Loucy (cell line): Measurements from ENCODE around the gene ITCH.
"Not testable (repeated sequence)": the region's sequence is repeated elsewhere in the genome, so short reads cannot be mapped to it uniquely, and the experiment has no call there.

ENCODE experiments used
- H2AFZ ChIP-seq: fragments of 200-600 bp; sonication (generic); 2 replicates; pipeline ENCODE4 v1.6.0; 2016; ENCODE audit warnings: antibody characterized with exemption, mild to moderate bottlenecking, low read length, moderate library complexity
- H3F3A ChIP-seq: fragments of 200-600 bp; 2 replicates; pipeline ENCODE4 v1.6.0; 2016; ENCODE audit warnings: antibody characterized with exemption, low read depth, mild to moderate bottlenecking
- H3K27me3 ChIP-seq: fragments of 200-600 bp; sonication (generic); 2 replicates; pipeline ENCODE4 v1.6.1; 2014; ENCODE audit warnings: low read length, mild to moderate bottlenecking; ENCODE audit not compliant: insufficient read depth, poor library complexity, severe bottlenecking
- H3K36me3 ChIP-seq: fragments of 200-600 bp; sonication (generic); 2 replicates; pipeline ENCODE4 v1.6.1; 2016; ENCODE audit warnings: low read length; ENCODE audit not compliant: insufficient read depth
- H3K4me1 ChIP-seq: fragments of 200-600 bp; sonication (generic); 2 replicates; pipeline ENCODE4 v1.5.1; 2014; ENCODE audit warnings: low read length, mild to moderate bottlenecking; ENCODE audit not compliant: insufficient read depth, poor library complexity, severe bottlenecking
- H3K4me2 ChIP-seq: fragments of 200-600 bp; sonication (generic); 2 replicates; pipeline ENCODE4 v1.6.0; 2014; ENCODE audit warnings: antibody characterized with exemption, low read length, low read depth, mild to moderate bottlenecking; ENCODE audit not compliant: poor library complexity, severe bottlenecking
- H3K4me3 ChIP-seq: fragments of 200-600 bp; sonication (generic); 2 replicates; pipeline ENCODE4 v1.5.1; 2014; ENCODE audit warnings: low read length, mild to moderate bottlenecking, mixed read lengths; ENCODE audit not compliant: poor library complexity, severe bottlenecking
- H3K79me2 ChIP-seq: fragments of 200-600 bp; sonication (generic); 2 replicates; pipeline ENCODE4 v1.6.1; 2014; ENCODE audit warnings: low read length; ENCODE audit not compliant: insufficient read depth
- H3K9ac ChIP-seq: fragments of 200-600 bp; sonication (generic); 2 replicates; pipeline ENCODE4 v1.6.0; 2014; ENCODE audit warnings: mild to moderate bottlenecking, low read depth, low read length, moderate library complexity; ENCODE audit not compliant: poor library complexity, severe bottlenecking
- H3K9me2 ChIP-seq: fragments of 200-600 bp; sonication (generic); replicated peaks from 2 replicates; pipeline ENCODE4 v1.6.1; 2016; ENCODE audit warnings: low read depth, low read length, mixed read lengths
- H3K9me3 ChIP-seq: fragments of 200-600 bp; sonication (generic); 2 replicates; pipeline ENCODE4 v1.6.1; 2014; ENCODE audit warnings: mild to moderate bottlenecking, antibody characterized with exemption, low read length, low read depth; ENCODE audit not compliant: insufficient read depth
- H4K20me1 ChIP-seq: fragments of 200-600 bp; sonication (generic); 2 replicates; pipeline ENCODE4 v1.6.0; 2014; ENCODE audit warnings: antibody characterized with exemption, low read length, mild to moderate bottlenecking; ENCODE audit not compliant: insufficient read depth, poor library complexity, severe bottlenecking
- EZH2phosphoT487 ChIP-seq: fragments of 200-600 bp; IDR thresholded peaks from 2 replicates; pipeline ENCODE4 v1.6.1; 2018; ENCODE audit warnings: antibody characterized with exemption, mild to moderate bottlenecking, moderate library complexity, borderline replicate concordance
- TF ChIP-seq, protein P1 (sequence below): fragments of 200-600 bp; sonication (generic); conservative IDR thresholded peaks from 2 replicates; pipeline ENCODE4 v1.5.1; 2014; ENCODE audit warnings: mild to moderate bottlenecking, antibody characterized with exemption, low read length

Gene ITCH

GRCh38 chr20:34334654-34335407 lies 28.2 kb upstream of the ITCH start:
- H3K79me2 ChIP-seq: no peaks in the 10 kb centered on the region
- H2AFZ ChIP-seq: no peak overlapping the region
- no peak overlapping the region for H3K9ac ChIP-seq
- no peak overlapping the region for H3K4me2 ChIP-seq
- H3K4me3 ChIP-seq: no peak overlapping the region
- no peaks in the 10 kb centered on the region for H3K27me3 ChIP-seq
- H3K36me3 ChIP-seq: no peaks in the 10 kb centered on the region
- no peak for TF ChIP-seq EZH2phosphoT487
- TF ChIP-seq, protein P1, sequence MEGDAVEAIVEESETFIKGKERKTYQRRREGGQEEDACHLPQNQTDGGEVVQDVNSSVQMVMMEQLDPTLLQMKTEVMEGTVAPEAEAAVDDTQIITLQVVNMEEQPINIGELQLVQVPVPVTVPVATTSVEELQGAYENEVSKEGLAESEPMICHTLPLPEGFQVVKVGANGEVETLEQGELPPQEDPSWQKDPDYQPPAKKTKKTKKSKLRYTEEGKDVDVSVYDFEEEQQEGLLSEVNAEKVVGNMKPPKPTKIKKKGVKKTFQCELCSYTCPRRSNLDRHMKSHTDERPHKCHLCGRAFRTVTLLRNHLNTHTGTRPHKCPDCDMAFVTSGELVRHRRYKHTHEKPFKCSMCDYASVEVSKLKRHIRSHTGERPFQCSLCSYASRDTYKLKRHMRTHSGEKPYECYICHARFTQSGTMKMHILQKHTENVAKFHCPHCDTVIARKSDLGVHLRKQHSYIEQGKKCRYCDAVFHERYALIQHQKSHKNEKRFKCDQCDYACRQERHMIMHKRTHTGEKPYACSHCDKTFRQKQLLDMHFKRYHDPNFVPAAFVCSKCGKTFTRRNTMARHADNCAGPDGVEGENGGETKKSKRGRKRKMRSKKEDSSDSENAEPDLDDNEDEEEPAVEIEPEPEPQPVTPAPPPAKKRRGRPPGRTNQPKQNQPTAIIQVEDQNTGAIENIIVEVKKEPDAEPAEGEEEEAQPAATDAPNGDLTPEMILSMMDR: no peak
- no peaks in the 10 kb centered on the region for H4K20me1 ChIP-seq
- peaks cover 4% of the 10 kb centered on the region for H3K4me1 ChIP-seq
- H3K9me3 ChIP-seq: no peaks in the 10 kb centered on the region
- H3F3A ChIP-seq: no peaks in the 10 kb centered on the region
- H3K9me2 ChIP-seq: no peaks in the 10 kb centered on the region

DNA sequence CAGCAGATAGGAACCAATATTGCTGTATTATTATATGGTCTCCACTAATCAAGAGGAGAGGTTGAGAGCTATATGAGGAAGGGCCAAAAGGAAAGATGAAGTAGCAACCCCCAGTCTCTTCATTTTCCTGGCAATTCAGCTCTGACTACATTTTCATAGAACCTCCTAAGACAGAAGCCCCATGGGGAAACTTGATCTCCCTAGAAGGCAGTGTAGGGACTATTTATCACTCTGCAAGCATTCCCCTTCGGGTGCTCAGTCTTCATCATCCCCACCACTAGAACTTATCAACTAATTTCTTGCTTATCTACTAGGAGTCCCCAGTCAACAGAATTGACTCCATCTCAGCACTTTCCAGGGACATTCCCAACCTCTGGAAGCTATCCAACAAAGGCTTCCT lies 25.5 kb upstream of the ITCH start:
- Histone ChIP-seq H3K4me3 (no peak overlapping the region), H3K79me2 (no peaks in the 10 kb centered on the region), H3K9ac (no peak overlapping the region), H3K36me3 (no peaks in the 10 kb centered on the region), H3K9me3 (no peaks in the 10 kb centered on the region), H3K27me3 (no peaks in the 10 kb centered on the region), H3F3A (no peaks in the 10 kb centered on the region), H3K4me1 (peaks cover 8% of the 10 kb centered on the region), H4K20me1 (no peaks in the 10 kb centered on the region), H3K9me2 (no peaks in the 10 kb centered on the region), H2AFZ (no peak overlapping the region), H3K4me2 (no peak overlapping the region)
- TF ChIP-seq, protein P1: no peak
- TF ChIP-seq EZH2phosphoT487: no peak

DNA sequence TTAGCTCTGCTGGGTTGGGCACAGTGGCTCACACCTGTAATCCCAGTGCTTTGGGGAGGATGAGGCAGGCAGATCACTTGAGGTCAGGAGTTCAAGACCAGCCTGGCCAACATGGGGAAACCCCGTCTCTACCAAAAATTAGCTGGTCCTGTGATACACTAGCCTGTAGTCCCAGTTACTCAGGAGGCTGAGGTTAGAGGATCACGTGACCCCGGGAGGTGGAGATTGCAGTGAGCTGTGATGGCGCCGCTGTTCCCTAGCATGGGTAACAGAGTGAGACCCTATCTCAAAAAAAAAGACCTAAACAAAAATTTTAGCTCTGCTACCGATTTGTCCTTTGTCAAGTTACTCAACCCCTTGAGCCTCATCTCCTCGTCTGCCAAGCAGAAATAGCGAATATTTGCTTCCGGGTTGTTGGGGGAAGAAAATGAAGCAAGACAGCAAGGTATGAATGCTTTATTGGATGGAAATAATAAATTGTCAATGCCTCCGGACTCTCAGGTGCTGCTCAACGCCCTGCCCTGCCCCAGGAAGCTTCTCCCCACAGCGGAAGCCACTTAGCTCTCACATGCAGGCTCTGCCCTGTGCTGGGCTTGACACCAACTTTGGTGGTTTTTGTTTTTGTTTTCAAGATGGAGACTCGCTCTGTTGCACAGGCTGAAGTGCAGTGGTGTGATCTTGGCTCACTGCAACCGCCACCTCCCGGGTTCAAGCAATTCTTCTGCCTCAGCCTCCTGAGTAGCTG lies 24.9 kb upstream of the ITCH start:
- Histone ChIP-seq H3F3A (no peaks in the 10 kb centered on the region), H3K4me3 (no peak overlapping the region), H3K27me3 (no peaks in the 10 kb centered on the region), H3K79me2 (no peaks in the 10 kb centered on the region), H4K20me1 (no peaks in the 10 kb centered on the region), H3K9me2 (no peaks in the 10 kb centered on the region), H3K4me2 (no peak overlapping the region), H3K4me1 (peaks cover 8% of the 10 kb centered on the region), H3K9me3 (no peaks in the 10 kb centered on the region), H3K9ac (no peak overlapping the region), H3K36me3 (no peaks in the 10 kb centered on the region), H2AFZ (no peak overlapping the region)
- TF ChIP-seq EZH2phosphoT487: no peak

DNA sequence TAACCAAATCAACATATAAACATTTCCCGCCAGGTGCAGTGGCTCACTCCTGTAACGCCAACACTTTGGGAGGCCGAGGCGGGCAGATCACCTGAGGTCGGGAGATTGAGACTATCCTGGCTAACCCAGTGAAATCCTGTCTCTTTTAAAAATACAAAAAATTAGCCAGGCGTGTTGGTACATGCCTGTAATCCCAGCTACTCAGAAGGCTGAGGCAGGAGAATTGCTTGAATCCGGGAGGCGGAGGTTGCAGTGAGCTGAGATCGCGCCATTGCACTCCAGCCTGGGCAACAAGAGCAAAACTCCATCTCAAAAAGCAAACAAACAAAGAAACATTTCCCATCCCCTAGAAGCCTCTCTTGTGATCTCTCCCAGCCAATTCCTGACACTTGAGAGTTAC lies 22.3 kb upstream of the ITCH start:
- H3K4me2 ChIP-seq, H3F3A ChIP-seq, H3K9me2 ChIP-seq: not testable (repeated sequence)

GRCh38 chr20:34341199-34341598 lies 21.9 kb upstream of the ITCH start:
- not testable (repeated sequence) for H3K27me3 ChIP-seq, H3K9me2 ChIP-seq, H3K79me2 ChIP-seq, H3K4me3 ChIP-seq, H3K4me2 ChIP-seq, H3K4me1 ChIP-seq, H4K20me1 ChIP-seq, H2AFZ ChIP-seq, H3F3A ChIP-seq, H3K9ac ChIP-seq, H3K9me3 ChIP-seq, H3K36me3 ChIP-seq

More for the DNA sequence above, 22.3 kb upstream of the ITCH start:
- H3K9me3 ChIP-seq, H4K20me1 ChIP-seq, H3K79me2 ChIP-seq, H2AFZ ChIP-seq, H3K9ac ChIP-seq, H3K27me3 ChIP-seq, H3K4me3 ChIP-seq, H3K4me1 ChIP-seq, H3K36me3 ChIP-seq: not testable (repeated sequence)
